GM19397 (cell line): Measurements from ENCODE around the gene ZSWIM4.

Experiments
- ATAC-seq: cut with Tn5 transposase; IDR thresholded peaks from one replicate; pipeline ENCODE4 v1.9.1; 2021; ENCODE audit warnings: mild to moderate bottlenecking, moderate library complexity; ENCODE audit not compliant: unreplicated experiment

The ZSWIM4 gene

DNA sequence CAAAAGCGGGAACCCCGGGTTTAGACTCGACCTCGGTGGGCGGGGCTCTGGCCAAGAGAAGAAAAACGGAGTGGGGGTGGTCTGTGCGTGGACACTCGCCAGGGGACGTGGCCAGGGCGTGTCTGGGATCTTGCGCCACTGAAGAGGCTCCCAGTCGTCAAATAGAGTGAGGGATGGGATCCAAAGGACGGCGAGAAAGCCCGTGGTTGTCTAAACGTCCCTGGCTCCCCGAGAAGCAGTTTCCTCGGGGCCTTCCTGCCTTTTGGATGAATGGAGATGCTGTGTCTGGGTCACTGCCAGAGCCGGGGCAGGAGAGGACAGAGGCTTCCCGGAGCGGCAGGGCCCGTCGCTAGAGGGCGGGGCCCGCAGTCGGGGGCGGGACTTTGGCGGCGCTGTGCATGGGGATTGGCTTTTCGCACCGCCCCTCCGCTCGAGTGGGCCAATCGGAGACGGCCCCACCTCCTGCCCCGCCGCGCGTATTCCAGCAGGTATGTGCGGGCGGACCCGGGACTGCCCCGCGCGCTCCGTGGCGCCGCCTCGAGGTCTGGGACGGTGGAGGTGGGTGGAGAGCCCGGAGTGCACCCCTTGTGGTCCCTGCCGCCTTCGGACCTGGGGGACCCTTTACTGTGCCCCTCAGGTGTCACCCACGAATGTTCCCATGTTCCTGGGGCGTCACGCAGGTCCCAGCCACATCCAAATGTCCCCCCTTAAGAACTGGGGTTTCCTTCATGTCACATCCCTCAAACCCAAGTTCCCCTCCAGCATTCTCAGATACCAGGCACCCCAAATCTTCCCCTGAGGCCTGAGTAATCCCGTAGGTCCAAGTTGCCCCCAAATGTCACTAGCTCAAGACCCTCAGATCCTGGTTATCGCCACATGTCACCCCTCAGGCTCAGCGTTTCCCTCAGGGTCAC, 38.3 kb downstream of the ZSWIM4 start:
- ATAC-seq = peak; percentile 66

DNA sequence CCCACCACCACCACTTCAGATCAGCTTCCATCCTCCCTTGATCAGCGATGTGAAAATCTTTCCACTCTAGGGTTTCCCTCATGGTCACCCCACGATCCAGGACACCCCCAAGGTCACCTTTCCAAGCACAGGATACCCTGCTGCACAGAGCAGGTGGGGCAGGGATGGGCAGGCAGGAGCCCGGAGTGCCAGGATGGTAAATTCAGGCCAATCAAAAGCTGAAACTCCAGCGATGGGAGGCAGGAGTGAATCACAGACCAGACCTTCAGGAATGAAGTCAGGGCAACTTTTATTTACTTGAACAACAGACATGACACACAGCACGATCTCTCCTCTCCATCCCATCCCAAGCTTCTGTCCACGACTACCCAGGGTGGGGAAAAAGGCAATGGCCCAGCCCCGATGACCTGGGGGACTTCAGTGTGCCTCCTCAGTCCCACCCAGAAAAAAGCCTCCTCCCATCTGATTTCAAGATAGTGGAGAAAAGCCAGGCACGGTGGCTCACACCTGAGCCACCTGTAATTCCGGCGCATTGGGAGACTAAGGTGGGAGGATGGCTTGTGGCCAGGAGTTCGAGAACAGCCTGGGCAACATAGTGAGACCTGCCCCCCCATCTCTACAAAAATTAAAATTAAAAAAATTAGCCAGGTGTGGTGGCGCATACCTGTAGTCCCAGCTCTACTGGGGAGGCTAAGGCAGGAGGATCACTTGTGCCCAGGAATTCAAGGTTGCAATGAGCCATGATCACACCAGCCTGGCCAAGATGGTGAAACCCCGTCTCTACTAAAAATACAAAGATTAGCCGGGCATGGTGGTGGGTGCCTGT, 39.2 kb downstream of the ZSWIM4 start:
- ATAC-seq = no peak

DNA sequence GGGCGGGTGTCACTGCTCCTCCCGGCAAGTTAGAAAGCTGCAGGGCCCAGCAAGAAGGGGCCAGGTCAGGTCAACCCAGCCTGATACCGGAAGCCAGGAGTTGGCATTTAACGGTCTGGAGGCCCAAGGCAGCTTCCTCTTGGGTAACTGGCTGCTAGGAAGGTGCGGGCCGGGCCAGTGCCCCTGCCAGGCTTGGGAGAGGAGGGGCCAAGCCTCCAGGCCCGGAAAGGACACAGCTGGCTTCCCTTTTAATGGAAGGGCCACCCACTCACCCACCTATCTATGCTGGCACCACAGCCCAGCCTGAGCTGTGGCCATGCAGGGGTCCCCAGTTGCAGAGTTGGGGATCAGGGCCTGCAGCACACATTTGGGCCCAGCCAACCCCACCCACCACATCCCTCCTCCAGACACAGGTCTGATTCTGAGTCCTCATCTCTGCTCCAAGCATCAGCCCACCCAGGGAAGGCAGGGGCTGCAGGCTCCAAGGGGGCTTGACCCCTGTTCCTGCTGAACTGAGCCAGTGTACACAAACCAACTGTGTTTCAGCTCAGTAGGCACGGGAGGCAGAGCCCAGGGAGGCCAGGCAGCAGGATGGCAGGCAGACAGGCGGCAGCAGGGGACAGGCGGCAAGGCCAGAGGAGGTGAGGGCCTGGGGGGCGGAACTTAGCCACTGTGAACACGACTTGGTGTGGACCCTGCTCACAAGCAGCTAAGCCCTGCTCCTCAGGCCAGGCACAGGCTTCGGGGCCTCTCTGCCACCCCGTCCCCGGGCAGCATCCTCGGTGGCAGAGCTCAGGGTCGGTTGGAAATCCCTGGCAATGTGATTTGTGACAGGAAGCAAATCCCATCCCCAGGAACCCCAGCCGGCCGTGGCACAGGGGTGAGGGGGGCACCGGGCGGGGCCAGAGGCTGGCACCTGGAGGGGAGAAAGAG, 40.8 kb downstream of the ZSWIM4 start:
- no peak for ATAC-seq

GRCh38 chr19:13838435-13839129, 43.3 kb downstream of the ZSWIM4 start:
- no peak for ATAC-seq

- peak; percentile 35 for ATAC-seq
These were observed 44.1 kb downstream of the ZSWIM4 start for GRCh38 chr19:13839130-13839937.

- no peak for ATAC-seq
These were observed 44.7 kb downstream of the ZSWIM4 start for GRCh38 chr19:13839938-13840304.

- no peak for ATAC-seq
These were observed 45.3 kb downstream of the ZSWIM4 start for GRCh38 chr19:13840305-13841085.

- ATAC-seq = no peak
These were observed 46.1 kb downstream of the ZSWIM4 start for GRCh38 chr19:13841086-13841961.

GRCh38 chr19:13841962-13842290, 46.7 kb downstream of the ZSWIM4 start:
- no peak for ATAC-seq

- ATAC-seq = peak; percentile 16
These were observed 47.3 kb downstream of the ZSWIM4 start for GRCh38 chr19:13842291-13843103.

- ATAC-seq = no peak
These were observed 48.1 kb downstream of the ZSWIM4 start for GRCh38 chr19:13843104-13843921.

GRCh38 chr19:13844130-13844631, 48.9 kb downstream of the ZSWIM4 start:
- ATAC-seq = no peak

- peak; percentile 41 for ATAC-seq
These were observed 51.5 kb downstream of the ZSWIM4 start for GRCh38 chr19:13846557-13847406.

GRCh38 chr19:13847407-13848339, 52.4 kb downstream of the ZSWIM4 start:
- peak; percentile 25 for ATAC-seq
